ENCODE measurements around the gene MPG.
"Not testable (repeated sequence)": the region's sequence is repeated elsewhere in the genome, so short reads cannot be mapped to it uniquely, and the experiment has no call there.

The MPG gene

GRCh38 chr16:77807-78443 is at the start of gene MPG:
Gene MPG (plus strand): TSS chr16:78225. CDS start chr16:78310, 85 bp downstream.
- no peak for DNase-seq

- DNase-seq = not testable (repeated sequence)
Measured at GRCh38 chr16:30627-31026, 47.4 kb upstream of the MPG start.

GRCh38 chr16:33154-33876 is 44.7 kb upstream of the MPG start:
- not testable (repeated sequence) for DNase-seq

GRCh38 chr16:33877-34647 is 44.0 kb upstream of the MPG start:
- DNase-seq = no peak

GRCh38 chr16:34648-34987 is 43.4 kb upstream of the MPG start:
- DNase-seq = no peak

- peak; percentile 30 for DNase-seq
Measured at GRCh38 chr16:35011-35677, 42.9 kb upstream of the MPG start.

GRCh38 chr16:35678-36305 is 42.2 kb upstream of the MPG start:
- no peak for DNase-seq

- no peak for DNase-seq
Measured at GRCh38 chr16:36336-36984, 41.6 kb upstream of the MPG start.

- DNase-seq = no peak
Measured at GRCh38 chr16:37511-37910, 40.5 kb upstream of the MPG start.

GRCh38 chr16:38206-38605 is 39.8 kb upstream of the MPG start:
- not testable (repeated sequence) for DNase-seq

GRCh38 chr16:38941-39892 is 38.8 kb upstream of the MPG start:
- DNase-seq = no peak

- DNase-seq = no peak
Measured at GRCh38 chr16:41439-42068, 36.5 kb upstream of the MPG start.

- DNase-seq = no peak
Measured at GRCh38 chr16:42069-42457, 36.0 kb upstream of the MPG start.

- no peak for DNase-seq
Measured at GRCh38 chr16:42691-43090, 35.3 kb upstream of the MPG start.

- no peak for DNase-seq
Measured at GRCh38 chr16:43294-43693, 34.7 kb upstream of the MPG start.

GRCh38 chr16:44655-45054 is 33.4 kb upstream of the MPG start:
- no peak for DNase-seq

- DNase-seq = no peak
Measured at GRCh38 chr16:45454-45853, 32.6 kb upstream of the MPG start.

- not testable (repeated sequence) for DNase-seq
Measured at GRCh38 chr16:46510-46909, 31.5 kb upstream of the MPG start.

GRCh38 chr16:47234-47633 is 30.8 kb upstream of the MPG start:
- no peak for DNase-seq

- DNase-seq = no peak
Measured at GRCh38 chr16:50769-51591, 27.0 kb upstream of the MPG start.
